OCI-LY1 (cell line): ENCODE data around the gene STK38.

Source experiments
- H2AFZ ChIP-seq: fragments of 200-600 bp; sonication (generic), shearing (Covaris generic); 2 replicates; pipeline ENCODE4 v1.6.0; 2014; ENCODE audit warnings: antibody characterized with exemption, mild to moderate bottlenecking, low read length
- H3F3A ChIP-seq: fragments of 200-600 bp; sonication (generic), shearing (Covaris generic); 2 replicates; pipeline ENCODE4 v1.6.0; 2014; ENCODE audit warnings: mild to moderate bottlenecking, antibody characterized with exemption, low read length, moderate library complexity; ENCODE audit not compliant: insufficient read depth
- H3K27ac ChIP-seq: fragments of 200-600 bp; sonication (generic); 2 replicates; pipeline ENCODE4 v1.5.1; 2014; ENCODE audit warnings: low read length, mixed run types, mild to moderate bottlenecking, low read depth; ENCODE audit not compliant: poor library complexity, severe bottlenecking
- H3K27me3 ChIP-seq: fragments of 200-600 bp; sonication (generic); 2 replicates; pipeline ENCODE4 v1.6.0; 2014; ENCODE audit warnings: antibody characterized with exemption, mild to moderate bottlenecking, low read length, moderate library complexity; ENCODE audit not compliant: insufficient read depth
- H3K36me3 ChIP-seq: fragments of 200-600 bp; sonication (generic); 2 replicates; pipeline ENCODE4 v1.6.1; 2014; ENCODE audit warnings: mild to moderate bottlenecking, antibody characterized with exemption, low read length, moderate library complexity, mixed read lengths; ENCODE audit not compliant: insufficient read depth
- H3K4me1 ChIP-seq: fragments of 200-600 bp; sonication (generic); 2 replicates; pipeline ENCODE4 v1.5.1; 2014; ENCODE audit warnings: mild to moderate bottlenecking, low read length, moderate library complexity; ENCODE audit not compliant: insufficient read depth, severe bottlenecking
- H3K4me2 ChIP-seq: fragments of 200-600 bp; sonication (generic), shearing (Covaris generic); 2 replicates; pipeline ENCODE4 v1.6.1; 2014; ENCODE audit warnings: low read length
- H3K4me3 ChIP-seq: fragments of 200-600 bp; sonication (generic); 2 replicates; pipeline ENCODE4 v1.5.1; 2014; ENCODE audit warnings: low read length, low read depth, mild to moderate bottlenecking, mixed read lengths; ENCODE audit not compliant: poor library complexity, severe bottlenecking
- H3K79me2 ChIP-seq: fragments of 200-600 bp; shearing (Covaris generic); 2 replicates; pipeline ENCODE4 v1.6.1; 2016; ENCODE audit warnings: mixed run types, low read length, mixed read lengths; ENCODE audit not compliant: insufficient read depth
- H3K9ac ChIP-seq: fragments of 200-600 bp; sonication (generic), shearing (Covaris generic); 2 replicates; pipeline ENCODE4 v1.6.1; 2014; ENCODE audit warnings: mild to moderate bottlenecking, low read length, mixed read lengths
- H3K9me2 ChIP-seq: fragments of 200-600 bp; sonication (generic), shearing (Covaris generic); 2 replicates; pipeline ENCODE4 v1.6.1; 2014; ENCODE audit warnings: low read depth, mild to moderate bottlenecking, low read length, mixed read lengths
- H3K9me3 ChIP-seq: fragments of 200-600 bp; shearing (Covaris generic); 2 replicates; pipeline ENCODE4 v1.6.1; 2014; ENCODE audit warnings: low read length, mixed read lengths
- H4K20me1 ChIP-seq: fragments of 200-600 bp; sonication (generic), shearing (Covaris generic); 2 replicates; pipeline ENCODE4 v1.6.0; 2016; ENCODE audit warnings: mild to moderate bottlenecking, low read length; ENCODE audit not compliant: insufficient read depth
- CTCF ChIP-seq: fragments of 200-600 bp; sonication (generic), shearing (Covaris generic); IDR thresholded peaks from 2 replicates; pipeline ENCODE4 v1.5.1; 2017; ENCODE audit warnings: mild to moderate bottlenecking, antibody characterized with exemption, low read length, moderate library complexity, mixed read lengths
- EZH2 ChIP-seq: fragments of 200-600 bp; sonication (generic), shearing (Covaris generic); IDR thresholded peaks from 2 replicates; pipeline ENCODE4 v1.8.0; 2017; ENCODE audit warnings: borderline replicate concordance, mixed run types, mild to moderate bottlenecking, antibody characterized with exemption, low read length, moderate library complexity, mixed read lengths

STK38 gene

GRCh38 chr6:36563928-36564284 lies 16.6 kb upstream of the STK38 start:
- Histone ChIP-seq H3F3A (no peaks in the 10 kb centered on the region), H3K79me2 (no peaks in the 10 kb centered on the region), H3K9me2 (no peaks in the 10 kb centered on the region), H2AFZ (no peak overlapping the region), H3K4me3 (no peak overlapping the region), H4K20me1 (no peaks in the 10 kb centered on the region), H3K27me3 (no peaks in the 10 kb centered on the region), H3K27ac (no peak overlapping the region), H3K9ac (no peak overlapping the region), H3K36me3 (no peaks in the 10 kb centered on the region), H3K4me1 (no peaks in the 10 kb centered on the region), H3K4me2 (no peak overlapping the region), H3K9me3 (no peaks in the 10 kb centered on the region)
- TF ChIP-seq CTCF (no peak), EZH2 (no peak)

GRCh38 chr6:36563237-36563927 lies 16.1 kb upstream of the STK38 start:
- no peak overlapping the region for H2AFZ ChIP-seq
- no peaks in the 10 kb centered on the region for H3K9me3 ChIP-seq
- no peaks in the 10 kb centered on the region for H3K4me1 ChIP-seq
- H3K9ac ChIP-seq = no peak overlapping the region
- TF ChIP-seq EZH2 (no peak), CTCF (no peak)
- no peaks in the 10 kb centered on the region for H4K20me1 ChIP-seq
- H3K79me2 ChIP-seq = no peaks in the 10 kb centered on the region
- no peaks in the 10 kb centered on the region for H3K36me3 ChIP-seq
- no peak overlapping the region for H3K27ac ChIP-seq
- H3K4me2 ChIP-seq = no peak overlapping the region
- H3K4me3 ChIP-seq = no peak overlapping the region
- no peaks in the 10 kb centered on the region for H3K9me2 ChIP-seq
- no peaks in the 10 kb centered on the region for H3F3A ChIP-seq
- no peaks in the 10 kb centered on the region for H3K27me3 ChIP-seq

GRCh38 chr6:36560822-36561221 lies 13.5 kb upstream of the STK38 start:
- Histone ChIP-seq H3K4me2 (no peak overlapping the region), H3K27me3 (no peaks in the 10 kb centered on the region), H2AFZ (no peak overlapping the region), H4K20me1 (no peaks in the 10 kb centered on the region), H3K9me2 (no peaks in the 10 kb centered on the region), H3K4me1 (no peaks in the 10 kb centered on the region), H3K36me3 (no peaks in the 10 kb centered on the region), H3K9ac (no peak overlapping the region), H3K27ac (no peak overlapping the region), H3K4me3 (no peak overlapping the region), H3K79me2 (no peaks in the 10 kb centered on the region), H3F3A (no peaks in the 10 kb centered on the region), H3K9me3 (no peaks in the 10 kb centered on the region)
- TF ChIP-seq CTCF = no peak
- no peak for TF ChIP-seq EZH2
